Thymus (tissue), 11 donors: Measurements from ENCODE around the gene CKB. TPM values are rescaled to one million over a fixed set of nuclear protein-coding genes. Genes with fewer than 3 reads are reported as not detected.
A peak's percentile ranks its signal among the peaks of the same experiment; 100 is the strongest.

Experiments used
- DNase-seq, 9 donors: peaks; one replicate each; pipeline ENCODE4 v3.0.0-alpha.2; 2013; ENCODE audit warnings: low spot score in 9 of 9, low read depth in 6 of 9, missing footprints in 1 of 9
- H3K27ac ChIP-seq, 2 donors: one replicate each; pipeline ENCODE4 v1.5.1; 2013; ENCODE audit warnings: control low read depth in 1 of 2, low read depth in 1 of 2, low read length in 1 of 2, mild to moderate bottlenecking in 1 of 2, moderate library complexity in 1 of 2
- H3K27me3 ChIP-seq, 2 donors: one replicate each; pipeline ENCODE4 v1.5.1; 2013; ENCODE audit warnings: low read length in 1 of 2; ENCODE audit not compliant: control insufficient read depth in 2 of 2, insufficient read depth in 1 of 2
- H3K36me3 ChIP-seq, 2 donors: one replicate each; pipeline ENCODE4 v1.5.1; 2013; ENCODE audit warnings: low read length in 1 of 2, mild to moderate bottlenecking in 1 of 2, moderate library complexity in 1 of 2; ENCODE audit not compliant: control insufficient read depth in 2 of 2, insufficient read depth in 2 of 2
- H3K4me1 ChIP-seq, 2 donors: one replicate each; pipeline ENCODE4 v1.5.1; 2013; ENCODE audit warnings: low read length in 2 of 2; ENCODE audit not compliant: control insufficient read depth in 2 of 2, insufficient read depth in 2 of 2
- H3K4me3 ChIP-seq, 2 donors: one replicate each; pipeline ENCODE4 v1.5.1; 2013; ENCODE audit warnings: low read length in 2 of 2, control low read depth in 1 of 2, mild to moderate bottlenecking in 1 of 2
- H3K9me3 ChIP-seq, 2 donors: one replicate each; pipeline ENCODE4 v1.5.1; 2013; ENCODE audit warnings: low read length in 1 of 2, mild to moderate bottlenecking in 1 of 2; ENCODE audit not compliant: control insufficient read depth in 2 of 2, insufficient read depth in 1 of 2
- whole genome bisulfite sequencing: extraction: QIAGEN DNeasy Blood & Tissue Kit; methylation state at CpG from one replicate; pipeline ENCODE4 v1.1.7; 2013; 5-methylcytosine and 5-hydroxymethylcytosine counted together
- polyA plus RNA-seq: library from polyadenylated mRNA; stranded (reverse); fragments of 200-250 nt; gene quantifications from one replicate; pipeline ENCODE4 v1.2.3, GENCODE V29; 2013
- total RNA-seq: library from RNA; stranded (reverse); fragments of 120-200 nt; gene quantifications from one replicate; pipeline ENCODE4 v1.2.4, GENCODE V29; 2013
- donor health status: healthy.

Gene CKB
- total and polyA plus RNA-seq, 2 donors: 8.6 to 37.9 TPM

DNA sequence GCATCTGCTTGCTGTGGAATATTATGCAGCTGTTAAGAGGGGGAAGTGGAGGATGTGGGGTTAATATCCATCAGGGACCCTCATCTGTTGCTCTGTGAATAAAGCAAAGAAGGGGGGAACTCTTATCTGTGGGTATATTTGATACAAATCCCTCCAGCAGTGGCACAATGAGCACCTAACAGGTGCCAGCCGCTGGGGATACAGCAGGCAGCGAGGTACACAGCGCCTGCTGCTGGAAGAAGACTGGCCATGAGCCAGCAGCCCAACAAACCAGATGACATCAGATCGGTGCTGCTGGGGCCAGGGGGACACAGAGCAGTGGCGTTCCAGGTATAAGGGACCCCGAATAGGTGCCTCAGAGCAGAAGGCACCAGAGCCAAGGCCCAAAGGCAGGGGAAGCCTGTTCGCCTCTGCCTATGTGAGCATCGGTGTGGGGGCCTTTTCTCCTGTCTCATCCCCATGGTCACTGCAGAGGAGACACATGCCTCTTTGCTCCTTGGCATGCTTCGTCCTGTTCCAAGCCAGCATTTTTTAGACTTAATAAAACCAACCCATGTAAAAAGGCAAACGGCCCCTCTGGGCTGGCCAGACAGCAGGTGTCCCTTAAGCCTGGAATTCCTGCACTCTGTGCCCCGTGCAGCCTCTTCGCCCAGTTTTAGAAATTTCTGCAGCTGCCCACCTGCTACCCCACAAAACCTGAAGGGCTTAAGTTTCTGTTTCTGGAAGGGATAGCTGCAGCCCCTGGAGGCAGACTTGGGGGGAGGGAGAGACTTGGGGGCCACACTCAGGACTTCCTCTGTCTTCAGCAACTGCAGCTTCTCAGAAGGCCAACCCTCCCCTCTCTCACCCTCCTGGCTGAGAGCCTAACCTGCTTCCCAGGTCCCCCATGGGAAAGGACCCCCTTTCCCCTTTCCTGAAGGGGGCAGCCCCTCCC lies 1.6 kb upstream of the CKB start:
- H3K36me3 ChIP-seq: no peaks in the 10 kb centered on the region
- H3K9me3 ChIP-seq: peaks cover 1 to 3% of the 10 kb centered on the region in 2 donors
- no peak overlapping the region for H3K27ac ChIP-seq
- DNase-seq: no peak
- peaks cover 10 to 30% of the 10 kb centered on the region in 2 donors for H3K4me1 ChIP-seq
- WGBS: 89% methylated on average over 12 of the region's 12 CpGs
- no peak overlapping the region for H3K4me3 ChIP-seq
- H3K27me3 ChIP-seq: peaks cover 41 to 76% of the 10 kb centered on the region in 2 donors

DNA sequence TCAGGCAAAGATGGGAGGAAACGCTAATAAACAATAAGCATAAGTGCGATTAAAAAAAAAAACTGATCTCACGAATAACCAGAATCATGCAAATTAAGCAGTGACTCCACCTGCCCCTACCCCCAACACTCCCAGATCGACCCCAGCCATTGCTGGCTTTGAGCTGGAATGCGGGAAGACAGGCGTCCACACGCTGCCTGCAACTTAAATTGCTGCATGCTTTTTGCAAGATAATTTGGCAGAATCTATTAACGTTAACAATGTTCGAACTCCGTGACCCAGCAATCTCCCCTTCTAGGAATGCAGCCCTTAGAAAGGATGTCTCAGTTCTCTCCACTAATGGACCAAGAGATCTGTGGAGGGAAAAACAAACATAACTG lies 935 bp upstream of the CKB start:
- Histone ChIP-seq H3K36me3 (no peaks in the 10 kb centered on the region), H3K27me3 (peaks cover 41 to 83% of the 10 kb centered on the region in 2 donors), H3K4me1 (peaks cover 10 to 34% of the 10 kb centered on the region in 2 donors), H3K9me3 (peaks cover 1 to 3% of the 10 kb centered on the region in 2 donors), H3K27ac (no peak overlapping the region), H3K4me3 (no peak overlapping the region)
- no peak for DNase-seq
- 80% methylated on average over 10 of the region's 10 CpGs for WGBS

- Histone ChIP-seq H3K9me3 (peaks cover 1 to 3% of the 10 kb centered on the region in 2 donors), H3K4me1 (peaks cover 10 to 24% of the 10 kb centered on the region in 2 donors), H3K27me3 (peaks cover 41 to 80% of the 10 kb centered on the region in 2 donors), H3K27ac (no peak overlapping the region), H3K36me3 (no peaks in the 10 kb centered on the region), H3K4me3 (peak overlapping the region in 1 of 2 donors; percentile 58)
- WGBS: 2% methylated on average over 74 of the region's 74 CpGs
- no peak for DNase-seq
These were observed 573 bp downstream of the CKB start for GRCh38 chr14:103521951-103522563.

DNA sequence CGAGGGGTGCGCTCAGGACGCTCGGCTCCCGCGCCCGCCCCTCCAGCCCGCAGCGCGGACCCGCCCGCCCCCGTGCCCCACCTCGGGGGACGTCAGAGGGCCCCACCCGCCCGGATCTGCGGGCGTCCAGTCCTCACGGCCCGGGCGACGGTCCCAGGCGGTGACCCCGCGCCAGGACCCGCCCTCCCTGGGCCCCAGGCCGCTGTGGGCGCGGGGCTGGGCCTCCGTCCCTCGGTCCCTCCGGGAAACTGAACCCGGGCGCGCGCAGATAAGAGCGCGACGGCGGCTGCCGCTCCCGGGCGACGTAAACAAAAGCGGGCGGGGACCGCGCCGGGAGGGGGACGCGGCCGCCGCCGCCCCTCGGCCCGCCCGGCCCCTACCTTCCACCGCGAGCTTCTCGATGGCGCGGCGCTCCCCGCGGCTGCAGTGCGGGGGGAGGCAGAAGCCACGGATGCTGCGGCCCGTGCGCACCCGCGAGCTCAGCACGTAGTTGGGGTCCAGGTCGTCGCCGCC lies 1.1 kb downstream of the CKB start:
- Histone ChIP-seq H3K4me3 (peak overlapping the region; percentile 41 to 58), H3K27ac (no peak overlapping the region), H3K36me3 (no peaks in the 10 kb centered on the region), H3K4me1 (peaks cover 10 to 24% of the 10 kb centered on the region in 2 donors), H3K27me3 (peaks cover 41 to 75% of the 10 kb centered on the region in 2 donors), H3K9me3 (peaks cover 1 to 3% of the 10 kb centered on the region in 2 donors)
- DNase-seq: no peak
- 2% methylated on average over 77 of the region's 77 CpGs for WGBS

DNA sequence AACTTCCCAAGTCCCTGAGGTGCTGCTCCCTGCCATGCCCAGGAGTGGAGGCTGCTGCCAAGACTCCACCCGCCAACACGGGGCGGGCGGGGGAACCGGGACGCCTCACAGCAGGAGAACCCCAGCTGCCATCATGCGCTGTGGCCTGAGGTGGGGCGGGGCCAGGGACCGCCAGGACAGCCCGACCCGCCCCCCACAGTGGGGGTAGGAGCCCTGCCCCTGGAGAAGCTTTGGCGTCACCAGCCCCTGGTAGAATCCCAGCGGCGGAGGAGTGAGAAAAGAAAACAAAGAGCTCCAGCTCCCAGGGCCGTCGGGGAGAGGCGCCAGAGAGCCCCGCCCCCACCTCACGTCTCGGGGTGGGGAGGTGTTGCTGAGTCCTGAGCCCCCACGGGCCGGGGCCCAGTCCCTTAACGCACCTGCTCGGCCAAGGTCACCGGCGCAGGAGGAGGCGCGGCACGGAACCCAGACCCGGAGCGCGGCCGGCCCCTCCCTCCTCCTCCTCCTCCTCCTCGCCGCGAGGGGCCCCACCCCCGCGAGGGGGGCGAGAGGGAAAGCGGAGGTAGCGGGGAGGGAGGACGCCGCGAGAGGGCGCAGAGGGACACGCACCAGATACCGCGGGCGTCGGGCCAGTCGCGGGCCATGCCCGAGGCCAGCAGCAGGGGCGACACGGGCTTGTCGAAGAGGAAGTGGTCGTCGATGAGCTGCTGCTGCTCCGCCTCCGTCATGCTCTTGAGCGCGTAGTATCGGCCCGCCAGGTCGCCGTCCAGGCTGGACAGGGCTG lies 1.8 kb downstream of the CKB start:
- Histone ChIP-seq H3K4me3 (peak overlapping the region; percentile 41 to 58), H3K4me1 (peaks cover 10 to 24% of the 10 kb centered on the region in 2 donors), H3K27me3 (peaks cover 39 to 68% of the 10 kb centered on the region in 2 donors), H3K9me3 (peaks cover 1 to 3% of the 10 kb centered on the region in 2 donors), H3K36me3 (no peaks in the 10 kb centered on the region), H3K27ac (no peak overlapping the region)
- WGBS: 4% methylated on average over 66 of the region's 66 CpGs
- DNase-seq: peak in 6 of 9 donors; percentile 44 to 80 (median 60)

- H3K4me1 ChIP-seq: peaks cover 10 to 24% of the 10 kb centered on the region in 2 donors
- no peak overlapping the region for H3K4me3 ChIP-seq
- DNase-seq: no peak
- no peak overlapping the region for H3K27ac ChIP-seq
- H3K9me3 ChIP-seq: peaks cover 1 to 3% of the 10 kb centered on the region in 2 donors
- H3K36me3 ChIP-seq: no peaks in the 10 kb centered on the region
- peaks cover 39 to 64% of the 10 kb centered on the region in 2 donors for H3K27me3 ChIP-seq
- 86% methylated on average over 10 of the region's 10 CpGs for WGBS
These were observed 2.4 kb downstream of the CKB start for GRCh38 chr14:103520269-103520656.

DNA sequence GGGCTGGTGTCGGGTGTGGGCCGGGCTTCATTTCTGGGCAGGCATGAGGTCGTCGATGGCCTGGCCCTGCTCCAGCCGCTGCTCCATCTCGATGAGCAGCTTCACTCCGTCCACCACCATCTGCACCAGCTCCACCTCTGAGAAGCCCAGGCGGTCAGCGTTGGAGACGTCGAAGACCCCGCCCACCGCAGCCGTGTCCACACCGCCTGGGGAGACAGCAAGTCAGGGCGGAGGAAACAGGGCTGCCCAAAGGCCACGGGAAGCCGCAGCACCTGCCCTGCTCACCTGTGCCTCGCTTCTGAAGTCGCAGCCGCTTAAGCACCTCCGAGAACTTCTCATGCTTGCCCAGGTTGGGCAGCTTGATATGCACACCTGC lies 2.8 kb downstream of the CKB start:
- Histone ChIP-seq H3K27me3 (peaks cover 39 to 62% of the 10 kb centered on the region in 2 donors), H3K36me3 (no peaks in the 10 kb centered on the region), H3K4me1 (peaks cover 10 to 24% of the 10 kb centered on the region in 2 donors), H3K27ac (no peak overlapping the region), H3K4me3 (no peak overlapping the region), H3K9me3 (peaks cover 1 to 3% of the 10 kb centered on the region in 2 donors)
- WGBS: 92% methylated on average over 22 of the region's 22 CpGs
- no peak for DNase-seq

- peaks cover 37 to 56% of the 10 kb centered on the region in 2 donors for H3K27me3 ChIP-seq
- WGBS: 48% methylated on average over 13 of the region's 13 CpGs
- peaks cover 10 to 24% of the 10 kb centered on the region in 2 donors for H3K4me1 ChIP-seq
- H3K9me3 ChIP-seq: peaks cover 1 to 3% of the 10 kb centered on the region in 2 donors
- DNase-seq: no peak
- no peak overlapping the region for H3K4me3 ChIP-seq
- H3K36me3 ChIP-seq: no peaks in the 10 kb centered on the region
- H3K27ac ChIP-seq: no peak overlapping the region
These were observed 3.4 kb downstream of the CKB start for GRCh38 chr14:103519043-103519836.
